ENCODE data around the gene MERTK.

- TF ChIP-seq CTCF (conservative IDR thresholded peaks at IDR 0.05 in 1 of 2, IDR thresholded peaks at IDR 0.05 in 1 of 2; ENCODE audit: low read depth in 1 of 2, low read length in 2 of 2) (no peak), EZH2 (IDR thresholded peaks at IDR 0.05; ENCODE audit: low read length, missing control alignments) (no peak)
These were observed 163.4 kb downstream of the MERTK start for GRCh38 chr2:112061840-112062239.
